HUES64 (cell line): ENCODE data around the gene BUB1B.

Experiments used
- H3K27ac ChIP-seq: 2 replicates; pipeline ENCODE4 v1.7.0; 2013; ENCODE audit warnings: low read depth, low read length, inconsistent platforms
- H3K27me3 ChIP-seq: 2 replicates; pipeline ENCODE4 v1.6.1; 2013; ENCODE audit warnings: mild to moderate bottlenecking, low read length; ENCODE audit not compliant: insufficient read depth
- H3K36me3 ChIP-seq: 2 replicates; pipeline ENCODE4 v1.6.1; 2013; ENCODE audit warnings: mild to moderate bottlenecking, low read length; ENCODE audit not compliant: insufficient read depth
- H3K4me1 ChIP-seq: 2 replicates; pipeline ENCODE4 v1.6.1; 2013; ENCODE audit warnings: mild to moderate bottlenecking, low read length, moderate library complexity; ENCODE audit not compliant: insufficient read depth
- H3K4me3 ChIP-seq: 2 replicates; pipeline ENCODE4 v1.5.1; 2013; ENCODE audit warnings: mild to moderate bottlenecking, low read length, moderate library complexity
- H3K9ac ChIP-seq: 2 replicates; pipeline ENCODE4 v1.6.1; 2013; ENCODE audit warnings: mild to moderate bottlenecking, low read depth, low read length
- H3K9me3 ChIP-seq: 2 replicates; pipeline ENCODE4 v1.6.1; 2013; ENCODE audit warnings: low read depth, low read length; ENCODE audit not compliant: insufficient read depth
- WGBS: fragments of 150-250, 120-280 bp; methylation state at CpG from one replicate; pipeline ENCODE4 v1.1.7; 2013; ENCODE audit warnings: missing lambda C conversion rate; 5-methylcytosine and 5-hydroxymethylcytosine counted together

The BUB1B gene

DNA sequence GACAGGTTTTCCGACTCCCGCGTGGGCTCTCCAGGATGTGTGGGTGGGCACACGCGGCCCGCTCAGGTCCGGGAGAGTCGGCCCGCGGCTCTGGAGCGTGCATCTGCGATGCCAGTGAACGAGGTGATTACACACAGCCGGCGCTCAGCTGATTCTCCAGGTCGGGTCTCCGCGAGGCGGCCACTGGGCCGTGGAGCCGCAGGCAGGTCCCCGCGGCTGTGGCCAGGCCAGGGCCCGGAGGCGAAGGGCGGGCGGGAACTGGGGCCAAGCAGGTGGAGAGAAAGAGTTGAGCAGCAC, 91.2 kb downstream of the BUB1B start:
- Histone ChIP-seq H3K9me3 (no peaks in the 10 kb centered on the region), H3K27ac (no peak overlapping the region), H3K36me3 (no peaks in the 10 kb centered on the region), H3K9ac (peak overlapping the region; percentile 63; the same call in 1 of the 2 replicates), H3K4me1 (peaks cover 3% of the 10 kb centered on the region; the same call in 1 of the 2 replicates), H3K4me3 (peak overlapping the region; percentile 60), H3K27me3 (peaks cover 43% of the 10 kb centered on the region)
- 46% methylated on average over 27 of the region's 27 CpGs for WGBS

DNA sequence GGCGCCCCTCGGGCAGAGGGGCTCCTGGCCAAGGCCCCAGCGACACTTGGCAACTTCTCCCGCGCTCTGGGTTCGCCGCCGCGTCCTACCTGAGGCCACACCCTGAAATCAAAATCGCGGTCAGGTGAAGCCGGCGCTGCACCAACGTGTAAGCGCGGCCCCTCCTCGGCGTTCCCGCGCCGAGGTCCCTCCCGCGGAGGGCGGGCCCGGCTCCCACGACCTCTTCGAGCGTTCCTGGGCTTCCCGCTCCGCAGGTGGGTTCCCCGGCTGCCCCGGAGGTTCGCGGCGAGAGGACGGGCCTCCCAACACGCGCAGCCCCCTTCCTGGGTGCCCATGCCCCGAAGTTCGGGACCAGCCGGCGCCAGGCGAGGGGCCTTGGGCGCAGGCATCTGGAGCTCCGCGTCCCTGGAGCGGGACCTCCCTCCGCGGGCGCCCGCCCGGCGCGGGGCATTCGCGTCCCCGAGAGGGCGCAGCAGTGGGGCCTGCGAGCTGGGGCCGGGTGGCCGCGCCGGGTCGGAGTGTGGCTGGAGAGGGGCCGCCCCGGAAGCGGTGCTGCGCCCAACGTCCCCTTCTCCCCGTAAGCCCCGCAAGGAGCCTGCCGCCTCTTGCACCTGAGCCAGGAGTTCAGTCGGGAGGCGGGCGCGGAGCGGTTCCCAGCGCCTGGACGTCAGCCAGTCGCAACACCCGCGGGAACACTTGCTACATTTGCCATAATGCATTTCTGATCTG, 91.7 kb downstream of the BUB1B start:
- H3K4me3 ChIP-seq, result peak overlapping the region; percentile 60
- no peak overlapping the region for H3K27ac ChIP-seq
- 1% methylated on average over 82 of the region's 82 CpGs for WGBS
- peak overlapping the region; percentile 63 for H3K9ac ChIP-seq
- peaks cover 43% of the 10 kb centered on the region for H3K27me3 ChIP-seq
- H3K4me1 ChIP-seq, result peaks cover 3% of the 10 kb centered on the region; the same call in 1 of the 2 replicates
- H3K36me3 ChIP-seq, result no peaks in the 10 kb centered on the region
- H3K9me3 ChIP-seq, result no peaks in the 10 kb centered on the region

DNA sequence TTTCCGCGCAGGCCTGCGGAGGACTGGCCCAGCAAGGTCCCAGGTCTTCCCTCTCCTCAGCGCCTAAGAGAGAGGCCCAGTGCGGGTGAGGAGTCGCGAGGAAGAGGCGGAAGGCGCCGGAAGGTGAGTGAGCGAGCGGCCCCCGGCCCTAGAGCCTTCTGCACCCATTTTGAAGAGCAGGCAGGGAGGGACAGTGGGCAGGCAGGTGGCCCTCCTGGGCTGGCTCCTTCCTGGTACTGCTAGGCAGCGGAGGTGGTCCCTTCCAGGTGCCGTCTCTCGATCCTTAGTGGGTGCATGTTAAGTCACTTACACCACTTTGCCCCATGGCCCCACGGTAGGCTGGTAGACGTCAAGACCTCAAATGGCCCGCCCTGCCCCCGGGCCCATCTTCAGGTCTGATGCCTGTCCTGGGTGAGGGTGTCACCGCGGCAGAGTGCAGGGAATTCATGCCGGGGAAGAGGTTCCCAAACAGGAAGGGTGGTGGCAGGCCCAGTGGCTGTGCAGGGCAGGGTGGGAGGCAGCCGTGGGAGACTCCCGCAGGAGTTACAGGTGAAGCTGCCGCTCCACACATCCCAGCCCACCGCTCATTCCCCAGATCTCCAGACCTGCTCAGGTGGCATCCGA, 92.4 kb downstream of the BUB1B start:
- Histone ChIP-seq H3K9ac (peak overlapping the region; percentile 63; the same call in 1 of the 2 replicates), H3K27me3 (peaks cover 43% of the 10 kb centered on the region), H3K4me1 (peaks cover 3% of the 10 kb centered on the region; the same call in 1 of the 2 replicates), H3K27ac (no peak overlapping the region), H3K4me3 (peak overlapping the region; percentile 60), H3K9me3 (no peaks in the 10 kb centered on the region), H3K36me3 (no peaks in the 10 kb centered on the region)
- 59% methylated on average over 28 of the region's 28 CpGs for whole genome bisulfite sequencing

DNA sequence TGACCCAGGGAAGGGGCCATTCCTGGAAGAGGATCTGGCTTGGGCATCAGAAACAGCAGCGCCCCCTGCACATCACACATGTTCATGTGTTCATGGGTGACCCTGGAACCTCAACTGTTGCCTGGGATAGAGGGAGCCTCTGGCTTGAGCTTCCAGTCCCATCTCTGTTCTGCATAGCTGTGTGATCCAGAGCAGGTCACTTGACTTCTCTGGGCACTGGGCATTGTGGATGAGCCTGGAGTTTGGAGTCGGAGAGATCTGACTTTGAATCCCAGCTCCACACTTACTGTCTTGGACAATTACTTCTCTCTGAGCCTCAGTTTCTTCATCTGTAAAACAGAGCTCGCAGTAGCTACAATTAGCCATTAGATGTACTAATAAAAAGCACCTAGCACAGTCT, 93.6 kb downstream of the BUB1B start:
- Histone ChIP-seq H3K27ac (no peak overlapping the region), H3K4me1 (peaks cover 8% of the 10 kb centered on the region), H3K9ac (no peak overlapping the region), H3K36me3 (no peaks in the 10 kb centered on the region), H3K4me3 (no peak overlapping the region), H3K27me3 (peaks cover 43% of the 10 kb centered on the region), H3K9me3 (no peaks in the 10 kb centered on the region)
- 93% methylated on average over 3 of the region's 3 CpGs for WGBS

DNA sequence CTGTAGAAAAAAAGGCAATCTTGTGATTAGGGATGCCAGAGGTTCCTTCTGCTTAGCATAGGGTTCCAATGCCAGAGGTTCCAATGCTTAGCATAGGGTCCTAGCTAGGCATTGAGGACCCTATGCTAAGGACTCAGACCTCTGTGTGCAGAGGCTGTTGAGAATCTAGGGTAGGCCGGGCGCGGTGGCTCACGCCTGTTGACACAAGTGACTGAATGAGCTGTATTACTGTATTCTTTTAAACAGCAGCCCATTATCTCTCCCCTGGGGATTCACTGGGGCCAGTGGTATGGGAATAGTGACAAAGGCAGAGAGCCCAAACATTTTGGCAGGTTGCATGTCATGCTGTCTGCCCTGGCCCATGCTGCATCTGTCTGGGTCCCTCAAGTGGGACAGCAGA, 94.2 kb downstream of the BUB1B start:
- no peak overlapping the region for H3K9ac ChIP-seq
- H3K9me3 ChIP-seq, result no peaks in the 10 kb centered on the region
- no peak overlapping the region for H3K4me3 ChIP-seq
- no peak overlapping the region for H3K27ac ChIP-seq
- H3K36me3 ChIP-seq, result no peaks in the 10 kb centered on the region
- H3K27me3 ChIP-seq, result peaks cover 43% of the 10 kb centered on the region
- H3K4me1 ChIP-seq, result peaks cover 8% of the 10 kb centered on the region
- WGBS, result 88% methylated on average over 3 of the region's 4 CpGs

DNA sequence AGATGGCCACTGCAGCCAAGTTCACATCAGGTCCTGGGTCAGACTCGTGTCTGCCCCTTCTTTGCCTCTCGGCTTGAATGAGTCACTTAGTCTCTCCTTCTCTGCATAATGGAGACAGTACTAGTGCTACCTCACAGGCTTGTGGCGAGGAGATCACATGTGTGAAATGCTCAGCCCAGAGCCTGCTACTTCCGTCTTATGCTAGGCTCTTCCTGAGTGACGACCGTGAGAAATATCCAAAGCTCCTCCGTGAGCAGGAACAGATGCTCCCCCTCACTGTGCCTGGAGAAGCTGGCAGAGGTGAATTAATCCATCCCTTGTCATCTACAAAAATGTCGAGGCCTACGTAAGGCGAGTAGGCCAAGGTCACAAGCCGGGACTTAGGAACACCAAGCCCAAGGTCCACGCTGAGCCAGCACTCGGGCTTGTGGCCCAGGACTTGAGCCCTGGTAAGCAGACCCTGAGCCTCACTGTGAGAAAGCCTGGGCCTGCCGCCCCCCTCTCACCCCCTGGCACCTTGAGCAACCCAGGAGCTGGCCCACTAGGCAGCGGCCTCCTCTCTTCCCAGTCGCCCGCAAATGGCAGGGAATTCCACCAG, 95.9 kb downstream of the BUB1B start:
- H3K4me3 ChIP-seq, result no peak overlapping the region
- H3K4me1 ChIP-seq, result peaks cover 8% of the 10 kb centered on the region
- no peak overlapping the region for H3K27ac ChIP-seq
- 86% methylated on average over 17 of the region's 17 CpGs for WGBS
- peaks cover 28% of the 10 kb centered on the region for H3K27me3 ChIP-seq
- H3K9me3 ChIP-seq, result no peaks in the 10 kb centered on the region
- H3K36me3 ChIP-seq, result no peaks in the 10 kb centered on the region
- H3K9ac ChIP-seq, result no peak overlapping the region

DNA sequence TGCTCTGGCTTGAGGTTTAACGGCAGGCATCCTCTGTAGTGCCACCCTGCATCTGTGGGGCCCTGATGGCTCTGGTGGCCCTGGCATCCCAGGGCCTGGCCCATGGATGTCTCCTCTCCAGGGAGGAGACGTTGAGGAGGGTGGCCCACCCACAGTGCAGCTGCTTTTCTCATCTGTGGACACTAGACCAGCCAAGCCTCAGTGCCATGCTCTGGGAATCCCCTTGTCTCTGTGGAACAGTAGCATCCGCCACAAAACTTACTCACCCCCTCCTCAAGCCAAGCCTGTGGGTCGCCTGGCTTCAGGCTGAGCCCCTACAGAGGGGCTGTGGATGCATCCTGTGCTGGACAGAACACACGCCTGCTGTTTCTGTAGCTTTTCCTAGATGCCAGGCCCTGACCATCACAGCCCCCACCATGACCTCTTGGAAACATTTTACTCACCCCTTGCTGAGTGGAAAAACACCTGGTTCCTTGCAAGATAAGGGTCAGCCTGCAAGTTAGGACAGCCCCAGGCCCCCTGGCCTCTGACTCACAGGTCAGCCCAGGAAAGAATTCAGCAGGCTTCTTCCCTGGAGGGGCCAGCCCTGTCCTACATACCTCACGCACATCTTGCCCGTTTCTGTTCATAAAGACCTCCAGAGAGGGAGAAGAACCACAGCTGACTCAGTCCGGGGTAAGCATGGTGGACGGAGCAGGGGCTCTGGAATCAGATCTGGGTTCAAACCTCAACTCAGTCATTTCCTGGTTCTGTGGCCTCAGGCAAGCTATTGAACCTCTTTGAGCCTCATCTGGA, 97.0 kb downstream of the BUB1B start:
- no peaks in the 10 kb centered on the region for H3K36me3 ChIP-seq
- 81% methylated on average over 9 of the region's 9 CpGs for WGBS
- no peak overlapping the region for H3K27ac ChIP-seq

DNA sequence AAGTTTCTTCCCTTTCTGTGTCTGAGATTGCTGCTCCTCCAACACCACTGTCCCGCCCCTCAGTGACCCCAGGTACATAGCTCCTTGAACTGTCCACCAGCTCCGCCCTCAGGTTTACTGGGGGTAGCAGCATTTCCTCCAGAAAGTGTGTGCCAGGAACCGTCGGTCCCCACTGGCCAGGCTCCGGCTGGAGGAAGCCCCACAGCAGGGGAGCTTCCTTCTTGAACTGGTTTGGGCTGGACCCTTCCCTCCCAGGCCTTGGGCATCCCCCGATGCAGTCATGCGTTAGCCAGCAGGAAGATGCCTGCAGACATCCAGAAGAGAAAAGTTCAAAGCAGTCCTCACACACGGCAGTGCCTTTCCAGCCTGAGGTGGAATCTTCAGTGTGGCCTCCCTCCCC, 97.7 kb downstream of the BUB1B start:
- H3K4me1 ChIP-seq, result peaks cover 6% of the 10 kb centered on the region; the same call in 1 of the 2 replicates
- no peak overlapping the region for H3K4me3 ChIP-seq
- 46% methylated on average over 8 of the region's 8 CpGs for WGBS
- H3K27ac ChIP-seq, result no peak overlapping the region
- no peaks in the 10 kb centered on the region for H3K36me3 ChIP-seq
- no peaks in the 10 kb centered on the region for H3K9me3 ChIP-seq
- H3K9ac ChIP-seq, result no peak overlapping the region
- peaks cover 10% of the 10 kb centered on the region for H3K27me3 ChIP-seq

More for the DNA sequence above, 97.0 kb downstream of the BUB1B start:
- Histone ChIP-seq H3K9ac (no peak overlapping the region), H3K4me1 (peaks cover 8% of the 10 kb centered on the region), H3K9me3 (no peaks in the 10 kb centered on the region), H3K4me3 (no peak overlapping the region), H3K27me3 (peaks cover 17% of the 10 kb centered on the region)

DNA sequence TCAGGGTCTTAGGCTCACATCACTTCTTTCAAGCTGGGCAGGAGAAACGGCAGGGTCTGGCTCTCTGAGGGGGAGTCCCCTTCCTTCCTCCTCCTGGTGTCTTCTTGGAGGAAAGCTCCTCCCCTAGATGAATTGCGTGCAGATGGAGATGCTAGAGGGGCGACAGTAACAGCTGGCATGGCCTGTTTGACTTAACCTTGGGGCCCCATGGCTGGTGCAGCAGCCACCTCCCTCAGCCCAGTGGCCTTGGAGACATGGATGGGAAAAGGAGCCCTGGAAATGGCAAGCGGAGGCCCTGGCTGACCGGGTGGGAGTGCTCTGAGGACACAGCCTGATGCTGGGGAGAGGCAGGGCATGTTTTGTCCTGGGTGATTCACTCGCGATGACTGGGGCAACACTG, 98.2 kb downstream of the BUB1B start:
- H3K9me3 ChIP-seq, result no peaks in the 10 kb centered on the region
- H3K4me1 ChIP-seq, result peaks cover 6% of the 10 kb centered on the region; the same call in 1 of the 2 replicates
- H3K27me3 ChIP-seq, result peaks cover 5% of the 10 kb centered on the region
- no peak overlapping the region for H3K9ac ChIP-seq
- no peak overlapping the region for H3K27ac ChIP-seq
- WGBS, result 75% methylated on average over 7 of the region's 7 CpGs
- no peaks in the 10 kb centered on the region for H3K36me3 ChIP-seq
- H3K4me3 ChIP-seq, result no peak overlapping the region

DNA sequence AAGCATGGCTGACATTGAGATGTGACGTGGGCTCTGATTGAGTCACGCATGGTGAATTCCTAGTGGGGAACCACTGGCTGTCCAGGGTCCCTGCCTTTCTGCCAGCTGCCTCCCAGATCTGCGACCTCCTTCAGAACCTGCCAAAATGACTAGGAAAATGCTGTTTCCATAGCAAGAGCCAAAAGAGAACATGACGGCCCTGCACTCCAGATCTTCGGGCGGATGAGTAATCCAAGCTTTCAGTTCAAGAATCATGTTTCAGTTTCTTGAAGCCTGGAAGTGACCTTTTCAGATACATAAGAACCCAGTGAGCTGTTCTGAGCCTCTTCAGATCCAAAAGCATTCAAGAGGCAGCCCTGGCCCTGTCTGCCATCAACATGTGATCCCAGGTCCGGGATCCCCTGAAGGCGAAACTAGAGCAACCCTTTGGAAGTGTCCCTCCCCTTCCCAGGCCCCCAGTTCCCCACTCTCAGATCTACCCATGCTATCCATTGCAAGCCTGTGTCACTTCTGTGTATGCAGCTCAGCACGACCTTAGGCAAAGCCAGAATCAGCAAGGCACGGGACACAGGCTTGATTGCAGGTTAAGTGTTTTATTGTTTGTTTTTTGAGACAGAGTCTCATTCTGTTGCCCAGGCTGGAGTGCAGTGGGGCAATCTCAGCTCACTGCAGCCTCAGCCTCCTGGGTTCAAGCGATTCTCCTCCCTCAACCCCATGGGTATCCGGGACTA, 102.3 kb downstream of the BUB1B start:
- Histone ChIP-seq H3K27ac (no peak overlapping the region), H3K27me3 (no peaks in the 10 kb centered on the region), H3K4me3 (no peak overlapping the region), H3K9ac (no peak overlapping the region), H3K36me3 (no peaks in the 10 kb centered on the region), H3K9me3 (no peaks in the 10 kb centered on the region), H3K4me1 (peaks cover 8% of the 10 kb centered on the region; the same call in 1 of the 2 replicates)
- WGBS, result 90% methylated on average over 12 of the region's 12 CpGs
